GM12878 (cell line): ENCODE measurements around the gene PLXNA4. TPM values are rescaled to one million over a fixed set of nuclear protein-coding genes. Genes with fewer than 3 reads are reported as not detected.

Experiments
- ATAC-seq: fragments of 200-7000 bp; cut with Tn5 transposase; 3 replicates; pipeline ENCODE4 v1.9.1; 2020; ENCODE audit warnings: mild to moderate bottlenecking, moderate library complexity
- BruUV-seq: library from RNA; stranded (reverse); fragments of 400-500 nt; replicated peaks from 2 replicates; lab custom pipeline; 2021; lab: Mats Ljungman, UMichigan
- CTCF ChIA-PET: fragments of 300-600 bp; sonication (Branson Sonifier 250); formaldehyde crosslinking; extraction: SDS; loops from one replicate; lab custom pipeline; 2021; ENCODE audit warnings: inconsistent platforms; lab: Yijun Ruan, JAX
- POLR2A ChIA-PET: fragments of 350-600 bp; formaldehyde crosslinking; extraction: SDS; loops from one replicate; lab custom pipeline; 2021; ENCODE audit warnings: inconsistent platforms; lab: Charles Lee
- RAD21 ChIA-PET: fragments of 300-600 bp; sonication (Branson Sonifier 250); formaldehyde crosslinking; loops from one replicate; lab custom pipeline; 2023; ENCODE audit warnings: antibody characterized with exemption; ENCODE audit not compliant: unreplicated experiment; lab: Charles Lee
- SMC1A ChIA-PET: fragments of 300-600 bp; sonication (Branson Sonifier 250); formaldehyde crosslinking; loops from one replicate; lab custom pipeline; 2023; ENCODE audit not compliant: unreplicated experiment, uncharacterized antibody; lab: Charles Lee
- DNase-seq: peaks from one replicate; pipeline ENCODE4 v3.0.0-alpha.2; 2011; ENCODE audit warnings: low read depth, low spot score
- FAIRE-seq: peaks from 3 replicates; lab custom pipeline; 2011; peaks lifted over from hg19 to GRCh38; lab: Jason Lieb, UNC
- H2AFZ ChIP-seq: 2 replicates; pipeline ENCODE4 v1.6.0; 2011; ENCODE audit warnings: low read depth, low read length, control low read depth; ENCODE audit not compliant: control insufficient read depth
- H3K27ac ChIP-seq: 2 replicates; pipeline ENCODE4 v1.5.1; 2011; ENCODE audit warnings: control low read depth; ENCODE audit not compliant: control insufficient read depth, insufficient read depth
- H3K27me3 ChIP-seq, 2 experiments: replicated peaks in 1 of 2; 2 replicates each; pipeline versions ENCODE4 v1.6.0 to v1.6.1; 2011; ENCODE audit warnings: low read length in 1 of 2; ENCODE audit not compliant: control insufficient read depth in 2 of 2, insufficient read depth in 2 of 2
- H3K36me3 ChIP-seq, 2 experiments: 2 replicates each; pipeline ENCODE4 v1.5.1; 2011; ENCODE audit warnings: low read length in 1 of 2; ENCODE audit not compliant: control insufficient read depth in 2 of 2, insufficient read depth in 2 of 2
- H3K4me1 ChIP-seq: 2 replicates; pipeline ENCODE4 v1.6.1; 2011; ENCODE audit warnings: mild to moderate bottlenecking, low read length, moderate library complexity, mixed read lengths; ENCODE audit not compliant: control insufficient read depth, insufficient read depth
- H3K4me2 ChIP-seq: 2 replicates; pipeline ENCODE4 v1.6.0; 2011; ENCODE audit warnings: control low read depth; ENCODE audit not compliant: control insufficient read depth, insufficient read depth
- H3K4me3 ChIP-seq: fragments of 200-600 bp; sonication (generic); 2 replicates; pipeline ENCODE4 v1.5.1; 2016
- H3K79me2 ChIP-seq: 2 replicates; pipeline ENCODE4 v1.6.0; 2011; ENCODE audit warnings: low read length; ENCODE audit not compliant: control insufficient read depth, insufficient read depth
- H3K9ac ChIP-seq: 2 replicates; pipeline ENCODE4 v1.8.0; 2011; ENCODE audit warnings: low read length, control low read depth, mixed read lengths; ENCODE audit not compliant: control insufficient read depth, insufficient read depth
- H3K9me3 ChIP-seq: replicated peaks from 3 replicates; pipeline ENCODE4 v1.5.1; 2011; ENCODE audit warnings: mild to moderate bottlenecking, low read length; ENCODE audit not compliant: control insufficient read depth, insufficient read depth
- H4K20me1 ChIP-seq: 2 replicates; pipeline ENCODE4 v1.6.0; 2011; ENCODE audit not compliant: control insufficient read depth, insufficient read depth
- CHD2 ChIP-seq: IDR thresholded peaks from 2 replicates; pipeline ENCODE4 v1.6.1; 2011; ENCODE audit warnings: low read depth, low read length, improper control_type of control experiment, borderline replicate concordance
- CREM ChIP-seq: IDR thresholded peaks from 2 replicates; pipeline ENCODE4 v1.6.1; 2014; ENCODE audit warnings: antibody characterized with exemption, low read depth
- EED ChIP-seq: sonication (generic); IDR thresholded peaks from 2 replicates; pipeline ENCODE4 v1.6.1; 2016; ENCODE audit warnings: antibody characterized with exemption, low read depth
- ESRRA ChIP-seq: IDR thresholded peaks from 2 replicates; pipeline ENCODE4 v1.6.1; 2012; ENCODE audit warnings: mild to moderate bottlenecking, low read length, improper control_type of control experiment
- FOS ChIP-seq: IDR thresholded peaks from 3 replicates; pipeline ENCODE4 v1.6.1; 2011; ENCODE audit warnings: borderline replicate concordance; ENCODE audit not compliant: insufficient read length; ENCODE audit errors: extremely low read depth
- GABPA ChIP-seq: IDR thresholded peaks from 2 replicates; pipeline ENCODE4 v1.6.1; 2014; ENCODE audit warnings: antibody characterized with exemption, low read depth, mild to moderate bottlenecking, inconsistent platforms
- HCFC1 ChIP-seq: fragments of 150-350 bp; IDR thresholded peaks from 2 replicates; pipeline ENCODE4 v1.6.1; 2014; ENCODE audit warnings: low read length
- HDAC6 ChIP-seq: fragments of 200-600 bp; sonication (generic); IDR thresholded peaks from one replicate; pipeline ENCODE4 v1.8.0; 2017; ENCODE audit warnings: antibody characterized with exemption; ENCODE audit not compliant: unreplicated experiment
- JUNB ChIP-seq: IDR thresholded peaks from 2 replicates; pipeline ENCODE4 v1.6.1; 2016; ENCODE audit warnings: antibody characterized with exemption, mild to moderate bottlenecking
- NRF1 ChIP-seq: conservative IDR thresholded peaks from 2 replicates; pipeline ENCODE4 v1.6.1; 2011; ENCODE audit warnings: mild to moderate bottlenecking, low read depth, low read length, improper control_type of control experiment
- REST ChIP-seq: IDR thresholded peaks from 2 replicates; pipeline ENCODE4 v1.6.1; 2012; ENCODE audit warnings: mild to moderate bottlenecking, low read depth, low read length
- RUNX3 ChIP-seq: IDR thresholded peaks from 2 replicates; pipeline ENCODE4 v1.6.1; 2012; ENCODE audit warnings: low read length, inconsistent platforms
- SMARCA5 ChIP-seq: fragments of 450-650 bp; IDR thresholded peaks from 2 replicates; pipeline ENCODE4 v1.6.1; 2017; ENCODE audit warnings: mild to moderate bottlenecking
- TAF1 ChIP-seq: IDR thresholded peaks from 2 replicates; pipeline ENCODE4 v1.6.1; 2011; ENCODE audit warnings: mild to moderate bottlenecking, low read depth, low read length, borderline replicate concordance
- TCF3 ChIP-seq: IDR thresholded peaks from 2 replicates; pipeline ENCODE4 v1.6.1; 2012; ENCODE audit warnings: low read depth, mild to moderate bottlenecking, low read length, borderline replicate concordance; ENCODE audit not compliant: insufficient read depth
- ZBED1 ChIP-seq: IDR thresholded peaks from 2 replicates; pipeline ENCODE4 v1.6.1; 2016; ENCODE audit warnings: borderline replicate concordance
- ZZZ3 ChIP-seq: IDR thresholded peaks from 2 replicates; pipeline ENCODE4 v1.6.1; 2011; ENCODE audit warnings: low read depth; ENCODE audit not compliant: control insufficient read depth, insufficient read length
- WGBS: methylation state at CpG from one replicate; pipeline ENCODE4 v1.1.6; 2016; ENCODE audit warnings: low lambda C conversion rate; ENCODE audit not compliant: insufficient replicate concordance, insufficient coverage; ENCODE audit errors: missing lambda C conversion rate; 5-methylcytosine and 5-hydroxymethylcytosine counted together
- in situ Hi-C: fragments of 300-500 bp; cut with MboI; formaldehyde crosslinking; loops from 9 replicates; pipeline ENCODE4 v1.14.3; 2018; ENCODE audit warnings: mixed read lengths
- intact Hi-C: fragments of 100-400 bp; cut with micrococcal nuclease; formaldehyde crosslinking; loops from one replicate; pipeline ENCODE4 v1.14.2; 2022; ENCODE audit not compliant: unreplicated experiment
- polyA plus RNA-seq, 11 experiments: library from polyadenylated mRNA; depleted of rRNA in 4 of 11; unstranded in 6 of 11; stranded (reverse) in 5 of 11; fragments of >200 nt; fragmentation: Nextera tagmentation in 4 of 11; fragmentation: Illumina TruSeq in 1 of 11; extraction: Ambion mirVana in 4 of 11; extraction: Trizol in 1 of 11; gene quantifications; 1 replicate in 1 of 11; 2 replicates in 10 of 11; pipeline versions ENCODE4 v1.2.1 to v1.2.3, GENCODE V29; 2011 to 2016; ENCODE audit warnings: inconsistent platforms in 2 of 11, missing spikeins in 2 of 11, low read depth in 1 of 11
- total RNA-seq, 4 experiments: library from RNA; depleted of rRNA in 3 of 4; stranded (reverse); fragments of >200 nt in 3 of 4; fragmentation: Illumina TruSeq in 1 of 4; extraction: Trizol in 1 of 4; gene quantifications; 2 replicates each; pipeline versions ENCODE4 v1.2.1 to v1.2.3, GENCODE V29; 2013 to 2021

Gene PLXNA4
- total and polyA plus RNA-seq, 10 of the 15 experiments (the other 5 are each of a cell fraction or from before 2014, with no cell fraction given): 0.03 TPM; not detected in 9

GRCh38 chr7:132131196-132131595 lies 445.1 kb downstream of the PLXNA4 start:
- SMC1A ChIA-PET: no interaction called here
- RAD21 ChIA-PET: no interaction called here
- no TSS peak for BruUV-seq
- no peaks in the 10 kb centered on the region for H4K20me1 ChIP-seq
- H3K4me3 ChIP-seq: no peak overlapping the region
- H3K27ac ChIP-seq: no peak overlapping the region
- CTCF ChIA-PET: no interaction called here
- H3K9ac ChIP-seq: no peak overlapping the region
- H3K4me2 ChIP-seq: no peak overlapping the region
- H3K79me2 ChIP-seq: no peaks in the 10 kb centered on the region
- FAIRE-seq (no peak), ATAC-seq (no peak), DNase-seq (no peak)
- H3K9me3 ChIP-seq: no peaks in the 10 kb centered on the region
- H3K4me1 ChIP-seq: no peaks in the 10 kb centered on the region
- H2AFZ ChIP-seq: no peak overlapping the region
- no peaks in the 10 kb centered on the region for H3K36me3 ChIP-seq
- in situ Hi-C loops: no loop called here
- H3K27me3 ChIP-seq: no peaks in the 10 kb centered on the region
- no peak for TF ChIP-seq TAF1
- intact Hi-C loops: no loop called here
- POLR2A ChIA-PET: no interaction called here
- 0% methylated on average over 3 of the region's 3 CpGs for WGBS

GRCh38 chr7:132130497-132130896 lies 445.8 kb downstream of the PLXNA4 start:
- RAD21 ChIA-PET: no interaction called here
- ATAC-seq: no peak

More at GRCh38 chr7:132130497-132130896, 445.8 kb downstream of the PLXNA4 start:
- no peak overlapping the region for H3K4me2 ChIP-seq
- no peaks in the 10 kb centered on the region for H4K20me1 ChIP-seq
- in situ Hi-C loops (no loop called here), intact Hi-C loops (no loop called here)
- 32% methylated on average over 5 of the region's 5 CpGs for WGBS
- CTCF ChIA-PET: no interaction called here
- TF ChIP-seq ESRRA: no peak
- TF ChIP-seq REST: no peak
- no peak for TF ChIP-seq JUNB
- no peak for TF ChIP-seq ZZZ3
- no peak for TF ChIP-seq HDAC6
- TF ChIP-seq EED: no peak
- no peak for TF ChIP-seq ZBED1
- TF ChIP-seq TAF1: no peak
- no peak for TF ChIP-seq RUNX3
- TF ChIP-seq TCF3: no peak
- no peak for TF ChIP-seq HCFC1
- TF ChIP-seq CHD2: no peak
- TF ChIP-seq FOS: no peak
- TF ChIP-seq CREM: no peak
- no peak for TF ChIP-seq SMARCA5
- no peak for TF ChIP-seq GABPA
- no peak for TF ChIP-seq NRF1
- BruUV-seq: no TSS peak
- no peak overlapping the region for H3K4me3 ChIP-seq
- SMC1A ChIA-PET: no interaction called here
- FAIRE-seq (no peak), DNase-seq (no peak)
- no peaks in the 10 kb centered on the region for H3K4me1 ChIP-seq
- no peak overlapping the region for H3K27ac ChIP-seq
- no peaks in the 10 kb centered on the region for H3K36me3 ChIP-seq
- H3K79me2 ChIP-seq: no peaks in the 10 kb centered on the region
- H3K9ac ChIP-seq: no peak overlapping the region
- POLR2A ChIA-PET: no interaction called here
- H3K27me3 ChIP-seq: no peaks in the 10 kb centered on the region
- H2AFZ ChIP-seq: no peak overlapping the region
- H3K9me3 ChIP-seq: no peaks in the 10 kb centered on the region
